Endothelial cell of umbilical vein (primary cell): ENCODE measurements around the gene LYZL6.

Experiments
- CTCF ChIP-seq, 2 donors: IDR thresholded peaks; 1 replicate in 1 of 2; 2 replicates in 1 of 2; pipeline ENCODE4 v1.5.1; 2011; ENCODE audit warnings: low read length in 2 of 2, mild to moderate bottlenecking in 2 of 2, moderate library complexity in 2 of 2, control low read depth in 1 of 2, inconsistent platforms in 1 of 2, low read depth in 1 of 2; ENCODE audit not compliant: insufficient read depth in 1 of 2; ENCODE audit errors: extremely low read depth in 1 of 2
- EZH2 ChIP-seq: IDR thresholded peaks from 2 replicates; pipeline ENCODE4 v1.6.1; 2012; ENCODE audit warnings: borderline replicate concordance, low read depth, mild to moderate bottlenecking, moderate library complexity, low read length, inconsistent platforms; ENCODE audit not compliant: severe bottlenecking
- FOS ChIP-seq: IDR thresholded peaks from 2 replicates; pipeline ENCODE4 v1.6.1; 2011; ENCODE audit warnings: mild to moderate bottlenecking, low read length, moderate library complexity, borderline replicate concordance; ENCODE audit not compliant: insufficient read depth
- GATA2 ChIP-seq: IDR thresholded peaks from 2 replicates; pipeline ENCODE4 v1.7.0; 2011; ENCODE audit warnings: low read depth, mild to moderate bottlenecking, moderate library complexity, mixed read lengths, low read length; ENCODE audit not compliant: insufficient read length, insufficient read depth
- MAX ChIP-seq: IDR thresholded peaks from 2 replicates; pipeline ENCODE4 v1.6.1; 2011; ENCODE audit not compliant: insufficient read depth, insufficient read length
- MYC ChIP-seq: IDR thresholded peaks from one replicate; pipeline ENCODE4 v1.6.1; 2011; ENCODE audit warnings: mild to moderate bottlenecking, low read depth, low read length
- POLR2A ChIP-seq: IDR thresholded peaks from 2 replicates; pipeline ENCODE4 v1.6.1; 2012; ENCODE audit warnings: low read depth, mild to moderate bottlenecking, control low read depth, low read length
- POLR2AphosphoS5 ChIP-seq: IDR thresholded peaks from 2 replicates; pipeline ENCODE4 v1.6.1; 2012; ENCODE audit warnings: low read depth, mild to moderate bottlenecking, control low read depth, low read length, moderate library complexity; ENCODE audit not compliant: insufficient read depth

- TF ChIP-seq POLR2AphosphoS5 (no peak), GATA2 (no peak), POLR2A (no peak), EZH2 (no peak), CTCF (IDR thresholded peaks at IDR 0.05; ENCODE audit: extremely low read depth in 1 of 2, insufficient read depth in 1 of 2, low read depth in 1 of 2, low read length in 2 of 2) (no peak), FOS (no peak), MAX (no peak), MYC (no peak)
These were observed 19.9 kb downstream of the LYZL6 start for GRCh38 chr17:35923609-35924114.
